Ascending aorta (tissue), 2 donors: ENCODE results near the gene GPATCH2. TPM values are rescaled to one million over a fixed set of nuclear protein-coding genes. Genes with fewer than 3 reads are reported as not detected.

ENCODE experiments used
- DNase-seq, 2 donors: peaks; one replicate each; pipeline ENCODE4 v3.0.0-alpha.2; 2019; ENCODE audit warnings: low spot score in 2 of 2
- H3K27ac ChIP-seq, 2 donors: fragments of 200-600 bp; sonication (generic); one replicate each; pipeline ENCODE4 v1.5.1; 2016 to 2017; ENCODE audit warnings: mild to moderate bottlenecking in 1 of 2
- H3K27me3 ChIP-seq: fragments of 200-600 bp; sonication (generic); one replicate; pipeline ENCODE4 v1.5.1; 2017
- H3K36me3 ChIP-seq, 2 donors: fragments of 200-600 bp; sonication (generic); one replicate each; pipeline ENCODE4 v1.5.1; 2016
- H3K4me1 ChIP-seq, 2 donors: fragments of 200-600 bp; sonication (generic); one replicate each; pipeline ENCODE4 v1.5.1; 2016 to 2017; ENCODE audit warnings: mild to moderate bottlenecking in 1 of 2
- H3K4me3 ChIP-seq, 2 donors: fragments of 200-600 bp; sonication (generic); one replicate each; pipeline ENCODE4 v1.5.1; 2016 to 2017; ENCODE audit warnings: mild to moderate bottlenecking in 1 of 2
- H3K9me3 ChIP-seq, 2 donors: fragments of 200-600 bp; sonication (generic); one replicate each; pipeline ENCODE4 v1.5.1; 2016
- intact Hi-C: fragments of 100-400 bp; cut with DNase I; formaldehyde crosslinking; loops from one replicate; pipeline ENCODE4 v1.15.1; 2023
- total RNA-seq: library from RNA; depleted of rRNA; stranded (reverse); fragments of >200 nt; gene quantifications from one replicate; pipeline ENCODE4 v1.1.0, GENCODE V29; 2016
- TF ChIP-seq, protein P1 (sequence below), 3 experiments: fragments of 200-600 bp in 2 of 3; fragments of 450-650 bp in 1 of 3; sonication (generic) in 2 of 3; IDR thresholded peaks; one replicate each; pipeline ENCODE4 v1.5.1; 2016 to 2019; ENCODE audit warnings: antibody characterized with exemption in 3 of 3, mild to moderate bottlenecking in 1 of 3, moderate library complexity in 1 of 3

Gene GPATCH2
- total RNA-seq, 1 donor from 2014 or later = 3.8 TPM

DNA sequence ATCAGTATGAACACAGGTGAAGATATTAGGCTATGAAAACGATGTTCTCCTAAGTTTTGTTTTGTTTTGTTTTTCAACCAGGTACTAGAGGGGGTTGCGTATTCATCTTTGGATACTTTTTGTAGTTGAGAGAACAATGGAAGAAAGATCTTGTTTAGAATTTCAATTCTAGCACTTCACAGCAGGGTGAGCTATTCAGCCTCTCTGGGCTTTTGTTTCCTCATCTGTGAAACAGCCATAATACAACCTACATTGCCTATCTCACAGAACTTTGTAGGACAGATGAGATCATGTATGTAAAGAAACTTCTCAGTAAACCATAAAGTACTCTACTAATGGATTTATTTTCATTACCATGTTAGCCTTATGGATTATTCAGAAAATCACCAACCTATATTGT lies 199.5 kb downstream of the GPATCH2 start:
- Histone ChIP-seq H3K4me3 (no peak overlapping the region), H3K27me3 (no peaks in the 10 kb centered on the region), H3K27ac (no peak overlapping the region), H3K36me3 (peaks cover 0 to 4% of the 10 kb centered on the region in 2 donors), H3K4me1 (no peaks in the 10 kb centered on the region), H3K9me3 (no peaks in the 10 kb centered on the region)
- intact Hi-C loops = no loop called here
- DNase-seq = no peak
- TF ChIP-seq, protein P1, sequence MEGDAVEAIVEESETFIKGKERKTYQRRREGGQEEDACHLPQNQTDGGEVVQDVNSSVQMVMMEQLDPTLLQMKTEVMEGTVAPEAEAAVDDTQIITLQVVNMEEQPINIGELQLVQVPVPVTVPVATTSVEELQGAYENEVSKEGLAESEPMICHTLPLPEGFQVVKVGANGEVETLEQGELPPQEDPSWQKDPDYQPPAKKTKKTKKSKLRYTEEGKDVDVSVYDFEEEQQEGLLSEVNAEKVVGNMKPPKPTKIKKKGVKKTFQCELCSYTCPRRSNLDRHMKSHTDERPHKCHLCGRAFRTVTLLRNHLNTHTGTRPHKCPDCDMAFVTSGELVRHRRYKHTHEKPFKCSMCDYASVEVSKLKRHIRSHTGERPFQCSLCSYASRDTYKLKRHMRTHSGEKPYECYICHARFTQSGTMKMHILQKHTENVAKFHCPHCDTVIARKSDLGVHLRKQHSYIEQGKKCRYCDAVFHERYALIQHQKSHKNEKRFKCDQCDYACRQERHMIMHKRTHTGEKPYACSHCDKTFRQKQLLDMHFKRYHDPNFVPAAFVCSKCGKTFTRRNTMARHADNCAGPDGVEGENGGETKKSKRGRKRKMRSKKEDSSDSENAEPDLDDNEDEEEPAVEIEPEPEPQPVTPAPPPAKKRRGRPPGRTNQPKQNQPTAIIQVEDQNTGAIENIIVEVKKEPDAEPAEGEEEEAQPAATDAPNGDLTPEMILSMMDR (IDR thresholded peaks at IDR 0.05) = no peak

DNA sequence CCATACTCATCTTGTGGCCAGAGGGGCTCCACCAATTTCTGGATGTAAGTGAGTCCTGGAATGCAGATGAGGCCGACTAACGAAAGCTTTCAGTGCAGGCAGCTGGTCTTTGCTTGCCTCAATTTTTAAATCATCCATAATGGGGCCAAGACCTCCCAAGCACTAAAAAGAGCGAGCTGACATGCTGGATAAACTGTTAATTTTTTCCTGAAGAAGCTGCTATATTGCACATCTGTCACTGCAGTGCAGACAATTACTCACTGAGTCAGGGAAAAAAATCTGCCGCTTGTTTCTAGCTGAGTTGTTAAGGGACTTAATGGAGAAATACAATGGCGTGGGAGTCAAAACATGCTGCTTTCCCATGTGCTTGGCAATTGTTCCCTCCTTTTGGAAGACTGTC lies 205.5 kb downstream of the GPATCH2 start:
- H3K27ac ChIP-seq = no peak overlapping the region
- no peaks in the 10 kb centered on the region for H3K27me3 ChIP-seq
- H3K4me1 ChIP-seq = no peaks in the 10 kb centered on the region

DNA sequence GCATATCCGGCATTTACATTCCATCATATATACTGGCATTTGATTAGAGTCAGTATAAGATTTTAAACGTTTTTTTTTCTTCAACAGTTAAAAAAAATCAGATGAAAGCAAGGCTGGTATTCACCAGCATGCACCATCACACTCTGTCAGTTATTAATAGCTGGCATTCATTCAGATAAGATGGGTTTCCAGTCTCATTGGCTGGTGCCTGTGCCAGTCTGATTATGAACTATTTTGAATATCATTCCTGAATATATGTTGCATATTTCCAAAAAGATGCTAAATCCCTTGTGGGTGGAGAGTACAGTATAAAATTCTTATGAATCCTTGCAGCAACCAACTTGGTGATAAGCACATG lies 211.7 kb downstream of the GPATCH2 start:
- no peaks in the 10 kb centered on the region for H3K27me3 ChIP-seq
- H3K4me3 ChIP-seq = no peak overlapping the region

More for the DNA sequence above, 205.5 kb downstream of the GPATCH2 start:
- intact Hi-C loops = no loop called here
- Histone ChIP-seq H3K4me3 (no peak overlapping the region), H3K36me3 (peaks cover 0 to under 1% of the 10 kb centered on the region in 2 donors), H3K9me3 (no peaks in the 10 kb centered on the region)
- DNase-seq = no peak
- TF ChIP-seq, protein P1 (IDR thresholded peaks at IDR 0.05) = no peak

DNA sequence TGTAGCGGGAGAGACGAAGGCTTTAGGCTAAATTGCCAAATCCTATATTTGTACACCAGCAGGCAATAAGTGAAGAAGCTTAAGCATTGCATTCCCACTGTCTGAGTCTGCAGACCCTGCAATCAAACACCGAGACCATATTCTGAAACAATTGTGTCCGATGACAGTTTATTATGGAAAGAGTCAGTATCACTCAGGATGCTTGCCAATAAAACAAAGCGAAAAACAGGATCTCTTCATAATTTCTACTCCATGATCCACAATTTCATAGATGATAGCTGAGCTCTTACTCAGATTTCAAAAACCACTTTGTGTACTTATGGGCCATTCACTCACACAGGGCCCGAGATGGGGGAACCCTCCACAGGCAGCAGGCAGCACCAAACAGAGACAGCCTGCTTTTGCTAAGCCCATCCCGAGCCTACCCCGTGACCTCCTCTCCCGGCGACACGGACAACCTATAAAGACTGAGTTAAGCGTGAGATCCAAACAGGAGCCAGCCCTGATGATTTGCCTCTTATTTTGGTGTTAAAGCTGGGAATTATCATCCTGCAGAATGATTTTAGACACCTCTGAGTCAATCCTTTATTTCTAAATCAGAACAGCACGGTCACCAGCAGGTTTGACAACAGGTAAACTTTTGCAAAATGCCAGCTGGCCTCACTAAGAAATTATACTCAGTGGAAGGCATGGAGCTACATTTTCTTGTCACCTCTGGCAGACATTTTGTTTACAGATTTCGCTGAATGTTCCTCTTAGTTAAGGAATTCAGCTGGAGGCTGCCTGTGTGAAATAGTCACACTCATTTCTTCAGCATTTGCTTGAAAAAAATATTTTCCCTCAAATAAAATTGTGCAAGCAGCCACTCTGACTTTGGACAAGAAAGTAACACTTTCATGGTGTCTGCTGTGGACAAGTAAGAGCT lies 212.4 kb downstream of the GPATCH2 start:
- Histone ChIP-seq H3K4me3 (no peak overlapping the region), H3K27ac (no peak overlapping the region)

More for the DNA sequence above, 211.7 kb downstream of the GPATCH2 start:
- DNase-seq = no peak
- TF ChIP-seq, protein P1 (IDR thresholded peaks at IDR 0.05) = no peak
- H3K9me3 ChIP-seq = no peaks in the 10 kb centered on the region
- intact Hi-C loops = no loop called here
- no peaks in the 10 kb centered on the region for H3K4me1 ChIP-seq
- no peaks in the 10 kb centered on the region for H3K36me3 ChIP-seq
- H3K27ac ChIP-seq = no peak overlapping the region

DNA sequence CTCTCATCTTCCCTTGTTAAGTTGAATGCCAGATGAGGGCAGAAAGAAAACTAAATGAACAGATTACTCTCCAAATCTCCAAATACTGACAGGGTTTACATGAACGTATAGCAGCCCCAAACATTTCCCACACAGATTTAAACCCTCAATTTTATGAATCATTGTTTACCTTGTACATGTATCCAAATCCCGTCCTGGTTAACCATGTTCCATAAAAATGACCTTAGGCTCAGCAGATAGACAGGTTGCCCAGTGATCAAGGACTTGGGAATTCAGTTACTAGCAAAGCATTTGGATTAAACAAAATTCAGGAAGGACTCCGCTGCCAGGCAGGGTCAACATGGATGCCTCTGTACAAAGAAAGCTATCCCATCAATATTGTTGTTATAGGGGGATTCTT lies 213.5 kb downstream of the GPATCH2 start:
- H3K4me3 ChIP-seq = no peak overlapping the region
- TF ChIP-seq, protein P1 (IDR thresholded peaks at IDR 0.05) = no peak
- DNase-seq = no peak
- no peak overlapping the region for H3K27ac ChIP-seq
- H3K4me1 ChIP-seq = no peaks in the 10 kb centered on the region
- intact Hi-C loops = no loop called here
- H3K9me3 ChIP-seq = no peaks in the 10 kb centered on the region
- no peaks in the 10 kb centered on the region for H3K27me3 ChIP-seq
- no peaks in the 10 kb centered on the region for H3K36me3 ChIP-seq

More for the DNA sequence above, 212.4 kb downstream of the GPATCH2 start:
- Histone ChIP-seq H3K27me3 (no peaks in the 10 kb centered on the region), H3K36me3 (no peaks in the 10 kb centered on the region), H3K9me3 (no peaks in the 10 kb centered on the region), H3K4me1 (no peaks in the 10 kb centered on the region)
- TF ChIP-seq, protein P1 (IDR thresholded peaks at IDR 0.05) = no peak
- intact Hi-C loops = no loop called here
- no peak for DNase-seq
